NCI-H2107 treated with DMSO at 0.1 percent for 48 hours (cell line): ENCODE measurements around the gene NFIA.
A peak's percentile ranks its signal among the peaks of the same experiment; 100 is the strongest.

Experiments used
- DNase-seq: peaks from one replicate; lab custom pipeline; 2025; ENCODE audit not compliant: unreplicated experiment; lab: John Stamatoyannopoulos, UW

NFIA gene

DNA sequence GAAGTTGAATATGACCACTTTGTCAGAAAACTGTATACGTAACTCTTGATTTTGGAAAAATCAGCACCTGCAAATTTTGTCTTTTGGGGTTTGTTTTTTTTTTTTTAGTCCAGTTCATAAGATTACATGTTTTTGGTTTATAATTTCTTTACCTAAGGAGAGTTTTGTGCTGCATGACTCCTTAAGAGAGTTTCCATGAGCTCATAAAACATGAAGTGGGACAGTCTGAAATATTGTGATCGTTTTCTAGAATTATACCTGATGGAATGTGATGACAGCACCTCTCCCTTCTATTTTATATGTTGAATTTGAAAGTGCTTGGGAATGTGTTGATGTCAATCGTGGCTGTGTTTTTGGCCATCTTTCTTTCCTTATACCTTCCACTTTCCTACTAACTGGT, 158.5 kb downstream of the NFIA start:
- DNase-seq = no peak

DNA sequence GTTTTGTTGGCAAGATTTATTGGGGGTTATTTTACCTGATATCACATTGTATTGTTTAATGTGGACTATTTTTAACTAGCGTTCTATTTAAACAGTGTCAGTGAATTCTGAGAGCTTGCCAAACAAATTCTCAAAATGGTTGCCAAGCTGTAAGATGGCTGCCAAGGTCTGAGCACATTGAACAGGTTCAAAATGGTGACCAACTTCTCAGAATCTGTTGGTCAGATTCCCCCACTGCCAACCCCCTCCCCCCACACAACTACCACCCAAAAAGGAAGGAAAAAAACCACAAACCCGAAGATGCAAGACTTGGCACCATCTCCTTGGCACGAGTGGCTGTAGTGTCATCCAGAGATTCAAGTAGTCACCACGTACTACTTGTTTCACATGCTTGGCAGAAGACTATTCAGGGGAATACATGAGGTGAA, 159.1 kb downstream of the NFIA start:
- no peak for DNase-seq

DNA sequence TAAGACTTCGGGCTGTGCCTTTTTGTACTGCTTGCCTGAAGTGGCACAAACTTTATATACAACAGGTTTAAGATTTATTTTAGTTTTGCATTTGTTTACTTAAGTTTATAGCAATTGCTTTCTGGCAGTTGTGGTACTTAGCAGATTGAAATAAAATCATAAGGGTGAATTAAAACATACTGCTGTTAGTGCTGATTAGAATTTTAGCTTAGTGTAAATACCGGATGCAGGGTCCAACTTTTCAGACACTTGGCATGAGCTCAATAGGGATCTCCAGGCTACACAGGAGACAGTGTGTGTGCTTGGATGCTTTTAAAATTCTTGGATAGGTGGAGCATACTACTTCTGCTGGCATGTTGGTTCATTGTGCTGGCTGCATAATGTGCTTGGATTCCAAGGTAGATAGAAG, 159.6 kb downstream of the NFIA start:
- no peak for DNase-seq

DNA sequence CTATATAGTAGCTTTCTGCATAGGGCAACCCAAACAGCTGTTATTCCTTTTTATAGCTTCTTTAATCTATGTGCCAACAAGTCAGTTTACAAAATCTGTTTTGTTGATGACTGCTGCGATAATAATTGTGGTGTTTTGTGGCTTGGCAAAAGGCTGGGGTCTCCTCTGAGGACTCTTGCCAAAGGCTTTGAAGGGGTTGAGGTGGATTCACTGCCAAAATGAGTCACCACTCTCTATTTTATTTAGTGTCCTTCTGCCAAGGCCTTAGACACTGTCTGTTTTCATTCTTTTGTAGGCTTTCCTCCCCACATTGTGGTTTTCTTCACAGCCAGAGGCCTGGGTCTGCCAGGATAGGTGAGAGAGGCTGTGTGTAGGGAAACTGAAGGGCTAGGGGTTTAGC, 161.8 kb downstream of the NFIA start:
- DNase-seq = no peak

DNA sequence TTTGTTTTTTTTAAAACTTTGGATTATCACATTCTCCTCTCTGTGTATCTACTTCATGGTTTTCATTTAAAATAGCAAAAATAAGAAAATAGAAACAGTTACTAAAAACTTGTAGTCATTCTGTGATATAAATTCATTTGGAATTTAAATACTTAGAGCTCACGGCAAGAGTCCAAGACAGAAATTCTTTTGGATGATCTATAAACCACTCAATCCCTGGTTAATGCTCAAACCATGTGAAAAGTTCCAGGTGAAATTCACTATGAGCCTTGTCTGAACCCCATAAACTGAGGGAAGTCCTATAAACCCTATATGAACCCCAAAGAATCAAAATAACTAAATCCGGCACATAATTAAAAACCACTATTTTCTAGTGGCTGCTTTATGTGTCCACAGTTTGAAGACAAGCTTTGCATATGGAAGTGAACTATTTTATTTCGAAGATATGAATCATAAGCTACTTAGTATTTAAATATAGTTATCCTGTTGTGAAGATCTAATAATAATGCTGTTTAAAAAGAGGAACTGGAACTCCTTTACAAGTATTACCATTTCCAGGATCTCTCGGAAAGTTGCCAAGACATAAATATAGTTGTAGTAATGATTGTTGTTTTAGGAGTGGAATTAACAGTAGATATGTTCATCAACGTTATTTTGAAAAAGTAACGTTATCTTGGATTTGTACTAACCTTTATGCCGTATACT, 163.5 kb downstream of the NFIA start:
- DNase-seq = no peak

DNA sequence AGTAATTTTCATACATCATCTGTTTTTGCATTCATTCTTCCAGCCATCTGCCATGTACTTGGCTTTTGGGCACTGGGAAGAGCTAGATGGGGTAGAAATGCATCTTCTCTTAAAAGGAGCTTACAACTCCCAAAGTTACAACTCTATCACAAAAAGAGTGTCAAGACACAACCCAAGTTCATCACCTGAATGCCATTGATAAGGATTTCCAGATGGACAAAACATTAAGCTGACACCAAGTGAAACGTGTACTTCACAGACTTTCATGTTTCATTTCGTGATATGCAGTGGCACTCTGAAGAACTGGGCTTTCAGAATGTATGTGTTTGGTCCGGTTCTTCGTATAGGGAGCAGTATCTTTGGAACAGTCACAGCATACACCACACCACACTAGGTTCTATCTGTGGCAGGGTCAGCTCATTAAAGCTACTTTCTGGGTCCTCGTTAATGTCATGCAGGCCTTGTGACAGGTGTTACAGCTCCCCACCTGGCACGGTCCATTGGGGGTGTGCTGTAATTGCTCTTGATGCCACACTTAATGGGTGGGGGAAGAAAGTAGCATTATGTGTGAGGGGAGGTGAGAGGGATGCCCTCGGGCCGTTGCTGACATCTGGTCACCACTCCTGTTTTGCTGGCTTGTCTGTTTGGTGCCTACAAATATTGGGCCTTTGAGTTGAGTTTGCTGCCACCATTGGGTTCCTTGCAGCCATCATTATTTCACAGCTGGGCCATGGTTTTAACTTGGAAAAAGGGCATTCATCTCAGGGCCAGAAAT, 164.9 kb downstream of the NFIA start:
- no peak for DNase-seq

DNA sequence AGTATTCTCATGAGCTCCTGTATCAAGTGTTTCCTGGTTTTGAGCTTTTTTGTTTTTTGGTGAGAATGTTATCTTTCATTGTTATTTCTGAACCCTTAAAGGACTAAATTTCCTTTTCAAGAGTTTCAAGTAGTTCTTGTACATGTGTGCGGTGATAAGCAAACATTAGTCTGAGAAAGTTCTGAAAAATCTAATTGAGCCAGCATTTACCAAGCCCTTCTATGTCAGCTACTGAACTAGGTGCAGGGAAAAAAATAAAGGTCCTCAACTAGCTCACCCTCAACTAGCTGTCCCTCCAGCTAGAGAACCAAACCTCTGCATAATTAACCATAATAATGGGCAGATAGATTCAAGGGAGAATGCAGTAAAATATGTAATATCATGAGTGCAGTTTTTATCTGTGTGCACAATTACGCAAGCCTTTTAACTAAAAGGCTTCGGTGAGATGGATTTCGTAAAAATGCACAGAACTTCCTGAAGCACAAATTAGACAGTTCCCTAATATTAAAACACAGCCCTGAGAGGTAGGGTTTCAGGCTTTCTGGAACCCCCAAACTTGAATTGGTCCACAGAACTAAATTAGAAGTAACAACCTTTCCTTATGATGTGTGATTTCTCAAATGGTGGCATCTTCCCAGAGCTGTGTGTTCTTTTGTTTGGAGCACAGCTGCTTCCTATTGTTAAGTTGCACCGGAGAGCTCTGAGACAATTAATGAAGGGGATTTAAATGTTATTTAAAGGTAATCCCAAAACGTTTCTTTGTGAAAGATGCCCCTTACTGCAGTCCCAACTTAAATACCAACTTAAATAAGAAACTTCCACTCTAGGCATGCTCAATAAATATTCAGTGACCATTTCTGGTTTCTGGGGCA, 165.8 kb downstream of the NFIA start:
- no peak for DNase-seq

DNA sequence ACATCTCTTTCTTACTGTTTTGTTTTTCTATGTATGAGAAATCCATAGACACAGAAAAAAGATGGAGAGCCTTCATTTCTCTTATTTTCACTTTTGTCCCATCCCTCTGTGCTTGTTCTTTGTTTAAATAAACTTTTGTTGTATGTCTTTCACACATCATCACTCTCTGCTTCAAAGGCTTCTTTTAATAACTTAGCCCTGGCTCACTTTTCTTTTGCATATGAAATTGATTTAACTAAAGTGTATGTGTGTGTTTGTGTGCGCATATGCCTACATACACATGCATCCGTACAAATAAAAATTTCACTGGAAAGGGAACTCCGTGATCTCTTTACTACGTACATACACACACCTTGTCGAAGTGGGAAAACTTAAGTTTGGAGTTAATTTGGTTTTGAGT, 168.6 kb downstream of the NFIA start:
- no peak for DNase-seq

DNA sequence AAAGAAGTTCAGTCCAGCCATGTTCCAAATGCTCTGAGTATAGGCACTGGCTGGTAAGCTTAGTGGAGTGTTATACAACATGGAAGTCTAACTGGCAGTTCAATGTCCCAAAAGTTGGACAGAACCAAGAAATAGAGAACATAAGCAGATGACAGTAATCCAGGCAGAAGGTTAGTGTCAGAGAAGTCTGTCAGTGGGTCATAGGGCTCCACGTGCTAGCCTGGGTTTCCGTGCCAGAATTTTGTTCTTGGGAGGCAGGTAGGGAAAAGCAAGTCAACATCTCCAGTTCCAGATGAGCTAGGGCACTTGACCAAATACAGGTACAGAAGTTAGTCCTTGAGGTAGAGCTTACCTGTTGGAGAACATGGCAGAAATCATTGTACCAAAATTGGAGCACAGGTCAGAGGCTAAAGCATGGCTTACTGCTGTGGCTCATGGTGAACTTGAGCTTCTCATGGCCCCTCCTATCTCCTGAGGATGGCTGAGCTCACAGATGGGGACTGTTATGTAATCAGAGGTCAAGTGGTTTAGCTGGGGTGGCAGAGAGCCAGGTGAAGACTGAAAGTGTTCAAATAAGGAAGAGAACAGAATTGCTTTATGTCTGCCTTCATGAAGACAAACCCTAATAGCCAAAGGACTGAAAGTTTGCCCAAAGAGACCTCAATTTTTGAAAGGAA, 170.8 kb downstream of the NFIA start:
- peak; percentile 7 for DNase-seq

DNA sequence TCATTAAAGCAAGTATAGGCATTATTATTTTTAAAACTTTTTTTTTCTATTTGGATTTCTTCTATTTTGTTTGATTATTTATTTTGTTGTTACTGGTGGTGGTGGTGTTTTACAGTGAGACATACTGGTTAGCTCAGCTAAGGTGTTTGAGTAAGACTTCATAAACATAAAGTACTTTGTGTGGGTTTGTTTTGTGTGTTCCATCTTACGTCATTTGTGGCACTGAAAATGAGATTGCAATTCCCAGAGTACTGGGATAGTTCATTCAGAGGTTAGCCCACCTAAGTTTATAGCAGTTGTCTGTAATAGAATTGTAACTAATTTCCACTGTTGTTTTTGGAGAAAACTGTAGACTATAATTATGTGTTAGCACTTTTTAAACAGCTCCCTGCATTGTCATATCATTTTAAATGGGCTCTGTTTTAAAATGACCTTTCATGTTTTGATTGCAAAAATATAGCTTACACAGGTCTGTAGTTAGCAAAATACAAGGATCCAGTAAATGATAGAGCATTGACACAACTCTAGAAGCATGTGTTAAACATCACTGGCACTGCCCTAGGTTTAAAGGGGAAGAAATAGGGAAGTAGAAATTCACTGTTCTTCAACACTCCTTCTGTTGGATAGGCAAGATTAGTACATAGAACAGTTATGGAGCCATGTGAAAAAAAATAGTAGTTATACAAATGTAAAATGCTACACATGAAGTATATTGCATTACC, 171.7 kb downstream of the NFIA start:
- no peak for DNase-seq

DNA sequence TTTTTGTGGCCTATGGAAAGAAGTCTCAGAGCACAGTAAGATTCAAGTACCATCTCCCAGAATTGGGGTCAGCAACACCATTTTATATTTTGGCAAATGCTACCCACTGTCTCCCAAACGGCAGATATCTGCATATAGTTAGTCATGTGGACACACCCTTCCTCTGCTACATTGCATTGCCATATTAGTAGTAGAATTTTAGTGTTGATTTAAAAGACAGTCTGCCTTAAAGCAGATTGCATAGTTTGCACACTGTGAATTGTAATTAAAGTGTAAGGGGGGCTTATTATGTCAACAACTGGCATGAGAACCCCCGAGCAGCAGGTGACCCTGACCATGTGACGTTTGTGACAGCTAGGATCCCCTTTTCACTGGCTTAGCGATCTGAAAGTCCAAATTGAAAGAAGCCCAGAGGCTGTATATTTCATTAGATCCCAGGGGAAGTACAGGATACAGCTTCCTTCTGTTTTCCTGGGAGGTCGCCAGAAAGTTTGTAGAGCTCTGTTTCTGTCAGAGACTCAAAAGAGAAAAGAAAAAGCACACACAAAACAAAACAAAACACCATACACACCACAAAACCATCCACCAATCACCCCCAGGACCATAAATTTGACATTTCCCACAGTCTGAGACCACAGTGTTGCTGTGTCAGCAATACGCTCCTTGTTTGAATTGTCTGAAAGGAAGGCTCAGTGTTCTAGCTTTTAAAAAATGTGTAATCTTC, 172.4 kb downstream of the NFIA start:
- no peak for DNase-seq

DNA sequence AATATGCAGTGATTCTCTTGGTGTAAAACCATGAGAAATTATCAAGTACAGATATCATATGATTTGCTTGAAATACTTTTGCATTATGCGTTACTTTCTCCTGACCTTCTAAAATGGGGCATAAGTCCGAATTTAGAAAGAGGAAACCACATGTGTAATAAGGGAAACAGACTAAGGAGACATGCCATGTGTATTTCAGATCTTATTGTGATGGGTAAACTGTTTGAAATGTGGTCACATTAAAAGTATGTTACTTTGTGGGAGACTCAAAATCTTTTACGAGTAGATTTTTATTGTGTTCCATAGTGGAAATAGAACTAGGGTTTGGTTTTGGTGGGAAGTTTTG, 173.0 kb downstream of the NFIA start:
- no peak for DNase-seq

DNA sequence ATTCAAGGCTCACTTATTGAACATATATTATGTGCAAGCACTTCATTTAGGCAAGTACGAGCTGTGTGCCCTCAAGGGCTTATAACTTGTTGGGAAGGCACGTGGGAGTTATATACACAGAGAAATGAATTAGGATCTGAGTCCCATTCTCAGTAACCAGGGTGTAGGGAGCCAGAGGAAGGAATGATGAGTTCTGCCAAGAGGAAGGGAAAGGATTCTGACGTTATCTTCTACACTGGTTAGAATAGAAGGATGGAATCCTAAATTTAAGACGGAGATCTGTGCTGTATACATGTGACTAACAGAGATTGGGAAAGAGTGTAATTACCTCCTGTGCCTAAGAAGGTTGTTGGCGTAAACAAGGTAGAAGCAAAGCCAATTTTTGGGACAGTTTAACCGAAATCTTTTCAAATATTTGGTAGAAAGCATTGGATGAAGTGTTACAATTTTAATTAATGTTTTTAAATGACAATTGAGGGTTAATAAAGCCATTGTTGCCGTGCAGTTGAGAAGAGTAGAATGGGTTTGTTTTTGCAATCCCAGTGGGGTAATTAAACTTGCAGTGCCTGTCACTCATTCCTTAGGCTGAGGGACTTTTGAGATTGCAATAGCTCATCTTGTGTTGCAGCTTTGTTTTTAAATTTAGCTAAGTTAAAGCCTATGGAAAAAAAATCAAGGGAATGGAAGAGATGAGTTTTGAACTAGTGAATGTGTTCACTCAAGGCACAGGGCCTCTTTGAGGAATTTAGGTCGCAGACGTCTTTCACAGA, 177.2 kb downstream of the NFIA start:
- no peak for DNase-seq

DNA sequence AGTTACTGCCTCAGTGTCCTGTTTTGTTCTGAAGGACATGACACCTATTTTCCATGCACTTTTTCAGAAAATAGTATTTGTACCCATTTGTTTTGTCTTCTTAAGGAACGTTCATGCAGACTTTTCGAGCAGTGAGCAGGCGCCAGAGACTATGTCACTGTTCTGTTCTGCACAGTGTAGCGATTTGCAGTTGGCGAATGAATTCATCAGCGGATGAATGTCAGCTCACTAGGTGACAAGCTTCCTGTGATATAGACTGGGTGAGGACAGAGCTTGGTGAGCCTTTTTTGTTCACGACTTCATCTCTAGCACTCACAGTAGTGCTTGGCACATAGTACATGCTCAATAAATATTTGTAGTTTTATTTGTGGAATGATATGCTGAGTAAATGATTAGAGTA, 177.8 kb downstream of the NFIA start:
- DNase-seq = no peak

DNA sequence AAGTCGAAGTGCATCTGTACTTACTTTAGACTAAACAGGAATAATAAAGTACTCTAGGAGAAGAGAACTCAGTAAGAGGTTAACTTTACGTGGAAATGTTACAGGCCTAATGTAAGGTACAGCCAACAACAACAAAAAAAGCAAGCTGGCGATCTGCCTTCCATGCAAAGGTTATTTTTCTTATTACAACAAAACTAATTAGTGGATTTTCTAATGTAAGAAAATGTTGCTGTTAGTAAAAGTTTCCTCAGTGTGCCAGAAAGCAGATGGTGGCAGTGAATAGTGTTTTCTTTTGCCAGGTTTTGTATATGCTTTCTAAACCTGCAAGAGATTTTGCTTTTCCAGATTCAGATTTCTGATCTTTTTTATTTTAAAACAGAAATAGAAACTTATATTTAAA, 179.2 kb downstream of the NFIA start:
- DNase-seq = no peak

DNA sequence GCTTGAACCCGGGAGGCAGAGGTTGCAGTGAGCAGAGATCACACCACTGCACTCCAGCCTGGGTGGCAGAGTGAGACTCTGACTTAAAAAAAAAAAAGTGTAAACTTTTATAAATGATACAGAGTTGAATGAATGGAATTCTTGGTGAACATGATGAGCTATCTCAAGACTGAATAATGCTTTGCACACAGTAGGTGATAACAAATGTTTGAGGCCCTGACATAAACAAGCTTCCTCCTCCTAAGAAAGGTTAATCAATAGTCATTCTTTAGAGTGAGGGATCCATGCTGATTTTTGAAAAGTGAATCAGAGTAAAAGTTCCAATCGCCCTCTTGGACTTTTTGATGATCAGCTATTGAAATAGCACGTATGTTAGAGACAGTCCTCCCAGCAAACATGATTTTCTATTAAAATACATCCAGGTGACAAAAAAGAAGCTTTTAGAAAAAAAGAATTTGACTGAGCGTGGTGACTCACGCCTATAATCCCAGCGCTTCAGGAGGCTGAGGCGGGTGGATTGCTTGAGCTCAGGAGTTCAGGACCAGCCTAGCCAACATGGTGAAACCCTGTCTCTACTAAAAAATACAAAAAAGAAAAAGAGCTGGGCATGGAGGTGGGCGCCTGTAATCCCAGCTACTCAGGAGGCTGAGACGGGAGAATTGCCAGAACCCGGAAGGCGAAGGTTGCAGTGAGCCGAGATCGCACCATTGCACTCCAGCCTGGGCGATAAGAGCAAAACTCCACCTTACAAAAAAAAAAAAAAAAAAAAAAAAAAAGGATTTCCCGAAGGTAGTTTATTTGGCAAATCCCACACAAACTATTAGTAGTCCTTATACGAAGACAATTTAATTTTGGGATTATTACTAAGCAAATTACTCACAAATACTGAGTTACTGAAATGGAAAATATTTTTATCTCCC, 181.8 kb downstream of the NFIA start:
- no peak for DNase-seq

DNA sequence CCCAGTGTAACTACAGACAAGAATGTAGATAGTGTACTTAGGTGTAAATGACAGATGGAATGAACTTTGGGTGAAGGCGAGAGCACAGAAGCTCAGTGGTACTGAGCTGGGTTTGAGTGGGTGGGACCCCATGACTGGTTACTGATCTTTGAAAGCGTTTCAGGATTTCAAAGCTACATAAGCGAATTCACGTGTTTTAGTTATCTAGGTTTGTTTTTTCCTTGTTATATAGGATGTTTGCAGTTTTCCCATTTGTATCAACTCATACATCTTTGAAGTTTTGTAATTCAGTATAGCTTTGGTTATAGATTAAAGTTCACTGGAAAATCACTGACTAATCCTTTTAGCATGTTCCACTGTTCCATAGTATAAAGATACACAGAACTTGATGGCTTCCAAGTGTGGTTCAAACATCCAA, 182.5 kb downstream of the NFIA start:
- no peak for DNase-seq

DNA sequence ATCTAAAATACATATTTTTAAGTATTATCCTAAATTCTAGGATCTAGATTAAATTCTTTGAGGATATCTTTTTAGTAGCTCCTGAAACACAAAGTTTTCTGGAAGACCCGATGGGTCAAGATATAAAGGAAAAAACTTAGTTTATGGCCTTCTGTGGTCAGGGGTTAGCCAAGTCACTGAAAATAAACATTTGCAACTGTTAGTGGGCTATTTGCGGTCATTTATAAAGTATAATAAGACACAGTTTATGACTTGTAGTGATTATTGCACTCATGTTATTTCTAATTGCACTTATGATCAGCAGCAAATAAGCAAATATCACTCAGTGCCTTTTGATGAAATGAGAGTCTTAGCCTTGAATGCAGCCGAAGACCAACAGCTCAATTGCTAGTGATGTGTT, 183.3 kb downstream of the NFIA start:
- no peak for DNase-seq
